ENCODE results near the gene CMTM1.

CMTM1 gene

GRCh38 chr16:66601471-66601870 lies 35.2 kb downstream of the CMTM1 start:
- TF ChIP-seq CTCF (IDR thresholded peaks at IDR 0.05; ENCODE audit: borderline replicate concordance, insufficient read depth, low read depth, low read length): no peak

GRCh38 chr16:66603537-66604375 lies 37.5 kb downstream of the CMTM1 start:
- TF ChIP-seq CTCF (IDR thresholded peaks at IDR 0.05; ENCODE audit: borderline replicate concordance, insufficient read depth, low read depth, low read length): no peak
- peak overlapping the region; percentile 72 for H3K4me3 ChIP-seq (ENCODE audit: low read depth, low read length)

More at GRCh38 chr16:66601471-66601870, 35.2 kb downstream of the CMTM1 start:
- H3K4me3 ChIP-seq (ENCODE audit: low read depth, low read length): no peak overlapping the region

GRCh38 chr16:66604376-66605176 lies 38.3 kb downstream of the CMTM1 start, which contains the start of gene CMTM3:
Gene CMTM3, plus strand, starts transcription at chr16:66604704. Its CDS starts 102 bp downstream, at chr16:66604806.
- H3K4me3 ChIP-seq (ENCODE audit: low read depth, low read length): peak within 1 kb of the TSS; percentile 72
- TF ChIP-seq CTCF (IDR thresholded peaks at IDR 0.05; ENCODE audit: borderline replicate concordance, insufficient read depth, low read depth, low read length): peak; percentile 83

- no peak for TF ChIP-seq CTCF (IDR thresholded peaks at IDR 0.05; ENCODE audit: borderline replicate concordance, insufficient read depth, low read depth, low read length)
Observed at GRCh38 chr16:66605177-66605978, 39.1 kb downstream of the CMTM1 start.

GRCh38 chr16:66605979-66606751 lies 39.9 kb downstream of the CMTM1 start:
- H3K4me3 ChIP-seq (ENCODE audit: low read depth, low read length): peak overlapping the region; percentile 72
- no peak for TF ChIP-seq CTCF (IDR thresholded peaks at IDR 0.05; ENCODE audit: borderline replicate concordance, insufficient read depth, low read depth, low read length)

More at GRCh38 chr16:66605177-66605978, 39.1 kb downstream of the CMTM1 start:
- H3K4me3 ChIP-seq (ENCODE audit: low read depth, low read length): peak overlapping the region; percentile 72

Data from GM12875 (cell line).